Measurements from ENCODE around the gene VEZF1.

Gene VEZF1

GRCh38 chr17:57971572-57971971 lies 16.5 kb downstream of the VEZF1 start:
- DNase-seq (ENCODE audit: extremely low spot score): no peak
- ChIA-PET POLR2A (interaction anchor here (0.7 kb wide), 1 partner anchor 585 kb away, joined by 3 read pairs; no protein-coding TSS in a partner anchor), CTCF (interaction anchor here (1.1 to 1.8 kb wide), 8 partner anchors 11 to 115 kb away, joined by 3 to 6 read pairs (median 5); partner anchors contain the start of gene CUEDC1)
- no peak for TF ChIP-seq CTCF (IDR thresholded peaks at IDR 0.05; ENCODE audit: control extremely low read depth, extremely low read depth, low read depth, missing control alignments)

GRCh38 chr17:57970710-57971109 lies 17.3 kb downstream of the VEZF1 start:
- no peak for TF ChIP-seq CTCF (IDR thresholded peaks at IDR 0.05; ENCODE audit: control extremely low read depth, extremely low read depth, low read depth, missing control alignments)
- no peak for DNase-seq (ENCODE audit: extremely low spot score)
- ChIA-PET POLR2A (no interaction called here), CTCF (interaction anchor here (1.0 to 1.8 kb wide), 4 partner anchors 15 to 72 kb away, joined by 3 to 6 read pairs (median 4); no protein-coding TSS in a partner anchor)

DNA sequence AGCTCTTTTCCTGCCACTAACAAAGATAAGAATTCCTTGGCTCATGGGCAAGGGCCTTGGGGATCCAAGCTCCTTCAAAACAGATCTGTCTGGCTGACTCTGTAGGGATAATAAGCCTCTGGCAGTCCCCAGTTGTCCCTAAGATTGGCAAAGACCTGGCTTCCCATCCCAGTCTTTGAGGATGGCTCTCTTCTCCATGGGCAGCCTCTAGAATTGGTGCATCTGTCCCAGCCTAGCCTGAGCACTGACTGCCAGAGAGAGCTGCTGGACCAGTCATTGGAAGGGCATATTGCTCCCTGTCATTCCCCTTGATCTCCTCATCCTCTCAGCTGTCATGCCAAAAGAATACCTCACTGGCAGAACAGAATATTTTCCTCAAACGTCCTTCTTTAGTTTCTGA lies 19.6 kb downstream of the VEZF1 start:
- DNase-seq (ENCODE audit: extremely low spot score): no peak
- TF ChIP-seq CTCF (IDR thresholded peaks at IDR 0.05; ENCODE audit: control extremely low read depth, extremely low read depth, low read depth, missing control alignments): no peak
- CTCF ChIA-PET: interaction anchor here (0.8 to 2.0 kb wide), 6 partner anchors 13 to 112 kb away, joined by 3 to 5 read pairs (median 3); partner anchors contain the start of gene CUEDC1
- POLR2A ChIA-PET: no interaction called here

GRCh38 chr17:57966875-57967274 lies 21.2 kb downstream of the VEZF1 start:
- ChIA-PET CTCF (interaction anchor here (1.0 to 1.6 kb wide), 6 partner anchors 11 to 46 kb away, joined by 3 to 7 read pairs (median 4); no protein-coding TSS in a partner anchor), POLR2A (interaction anchor here (0.6 kb wide), 1 partner anchor 649 kb away, joined by 3 read pairs; no protein-coding TSS in a partner anchor)
- no peak for DNase-seq (ENCODE audit: extremely low spot score)
- no peak for TF ChIP-seq CTCF (IDR thresholded peaks at IDR 0.05; ENCODE audit: control extremely low read depth, extremely low read depth, low read depth, missing control alignments)

GRCh38 chr17:57966246-57966645 lies 21.8 kb downstream of the VEZF1 start:
- DNase-seq (ENCODE audit: extremely low spot score): no peak
- POLR2A ChIA-PET: interaction anchor here (0.6 kb wide), 1 partner anchor 650 kb away, joined by 3 read pairs; no protein-coding TSS in a partner anchor
- CTCF ChIA-PET: interaction anchor here (1.0 to 1.6 kb wide), 7 partner anchors 10 to 45 kb away, joined by 3 to 7 read pairs (median 3); no protein-coding TSS in a partner anchor
- TF ChIP-seq CTCF (IDR thresholded peaks at IDR 0.05; ENCODE audit: control extremely low read depth, extremely low read depth, low read depth, missing control alignments): no peak

DNA sequence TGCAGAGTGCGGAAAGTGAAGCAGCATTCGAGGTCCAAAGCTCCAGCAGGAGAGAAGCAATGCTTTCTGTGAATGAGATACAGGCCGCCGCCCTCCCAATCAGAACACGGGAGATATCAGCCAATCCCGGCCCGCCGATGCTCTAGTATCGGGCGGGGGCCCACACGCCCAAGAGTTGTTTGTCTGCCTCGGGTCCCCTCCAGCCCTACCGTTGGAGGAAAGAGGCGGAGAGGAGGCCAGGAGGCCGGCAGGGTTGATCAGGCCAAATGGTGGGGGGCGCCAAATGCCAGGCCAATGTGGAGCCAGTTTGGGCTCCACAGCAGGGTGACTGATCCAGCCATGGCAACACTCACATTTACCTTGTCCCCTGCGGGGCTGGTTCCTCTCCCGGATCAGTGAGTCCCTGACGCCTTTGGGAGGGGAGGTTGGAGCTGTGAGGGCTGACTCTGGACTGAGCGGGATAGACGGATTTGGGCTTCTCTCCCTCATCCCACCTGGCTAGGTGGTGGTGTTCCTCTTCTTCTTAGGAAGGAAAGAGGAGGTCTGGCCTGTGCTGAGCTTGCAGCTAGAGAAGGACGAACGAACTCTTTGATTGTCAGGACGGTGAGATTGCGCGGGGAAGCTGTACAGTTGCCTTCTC lies 22.4 kb downstream of the VEZF1 start:
- ChIA-PET POLR2A (no interaction called here), CTCF (interaction anchor here (1.0 to 2.2 kb wide), 5 partner anchors 9 to 45 kb away, joined by 3 to 13 read pairs (median 4); partner anchors contain the start of gene CUEDC1)
- no peak for TF ChIP-seq CTCF (IDR thresholded peaks at IDR 0.05; ENCODE audit: control extremely low read depth, extremely low read depth, low read depth, missing control alignments)
- DNase-seq (ENCODE audit: extremely low spot score): no peak
